ENCODE data around the gene ZNF652.

- TF ChIP-seq GATA3 (IDR thresholded peaks at IDR 0.05; ENCODE audit: low read depth, low read length): no peak
- no peak for TF ChIP-seq GATA2 (IDR thresholded peaks at IDR 0.05; ENCODE audit: low read depth, low read length)
Observed at GRCh38 chr17:49290690-49291359, 71.2 kb downstream of the ZNF652 start.
